ENCODE results near the gene DLX3. TPM values are rescaled to one million over a fixed set of nuclear protein-coding genes. Genes with fewer than 3 reads are reported as not detected.
A peak's percentile ranks its signal among the peaks of the same experiment; 100 is the strongest.

DLX3 gene
- total and polyA plus RNA-seq, 4 donors, result not detected

GRCh38 chr17:49996495-49997300 is 1.7 kb upstream of the DLX3 start:
- Histone ChIP-seq H3K4me1 (ENCODE audit: control insufficient read depth in 4 of 4, insufficient read depth in 4 of 4, low read length in 3 of 4) (peaks cover 11 to 46% (median 26%) of the 10 kb centered on the region in 4 donors), H3K4me3 (ENCODE audit: low read depth in 1 of 3, low read length in 3 of 3) (peak overlapping the region in 2 of 3 donors; percentile 42 to 48), H3K9me3 (ENCODE audit: control insufficient read depth in 4 of 4, low read length in 3 of 4) (no peaks in the 10 kb centered on the region), H3K27ac (ENCODE audit: low read depth in 1 of 2, low read length in 2 of 2) (no peak overlapping the region), H3K27me3 (ENCODE audit: control insufficient read depth in 4 of 4, insufficient read depth in 4 of 4, low read length in 3 of 4) (peaks cover 3 to 36% (median 15%) of the 10 kb centered on the region in 4 donors), H3K9ac (ENCODE audit: low read depth in 1 of 2, low read length in 2 of 2) (no peak overlapping the region), H3K36me3 (ENCODE audit: control insufficient read depth in 4 of 4, insufficient read depth in 3 of 4, low read depth in 1 of 4, low read length in 3 of 4) (no peaks in the 10 kb centered on the region)
- TF ChIP-seq RAD21 (IDR thresholded peaks at IDR 0.05) (peak; percentile 85 to 91), JUND (IDR thresholded peaks at IDR 0.05) (no peak), RXRA (IDR thresholded peaks at IDR 0.05) (peak in 1 of 2 donors; percentile 35), CTCF (IDR thresholded peaks at IDR 0.05; ENCODE audit: low read depth, low read length, missing input control) (peak; percentile 82), HNF4A (conservative IDR thresholded peaks at IDR 0.05) (peak; percentile 54 to 84)
- TF ChIP-seq, protein P1, sequence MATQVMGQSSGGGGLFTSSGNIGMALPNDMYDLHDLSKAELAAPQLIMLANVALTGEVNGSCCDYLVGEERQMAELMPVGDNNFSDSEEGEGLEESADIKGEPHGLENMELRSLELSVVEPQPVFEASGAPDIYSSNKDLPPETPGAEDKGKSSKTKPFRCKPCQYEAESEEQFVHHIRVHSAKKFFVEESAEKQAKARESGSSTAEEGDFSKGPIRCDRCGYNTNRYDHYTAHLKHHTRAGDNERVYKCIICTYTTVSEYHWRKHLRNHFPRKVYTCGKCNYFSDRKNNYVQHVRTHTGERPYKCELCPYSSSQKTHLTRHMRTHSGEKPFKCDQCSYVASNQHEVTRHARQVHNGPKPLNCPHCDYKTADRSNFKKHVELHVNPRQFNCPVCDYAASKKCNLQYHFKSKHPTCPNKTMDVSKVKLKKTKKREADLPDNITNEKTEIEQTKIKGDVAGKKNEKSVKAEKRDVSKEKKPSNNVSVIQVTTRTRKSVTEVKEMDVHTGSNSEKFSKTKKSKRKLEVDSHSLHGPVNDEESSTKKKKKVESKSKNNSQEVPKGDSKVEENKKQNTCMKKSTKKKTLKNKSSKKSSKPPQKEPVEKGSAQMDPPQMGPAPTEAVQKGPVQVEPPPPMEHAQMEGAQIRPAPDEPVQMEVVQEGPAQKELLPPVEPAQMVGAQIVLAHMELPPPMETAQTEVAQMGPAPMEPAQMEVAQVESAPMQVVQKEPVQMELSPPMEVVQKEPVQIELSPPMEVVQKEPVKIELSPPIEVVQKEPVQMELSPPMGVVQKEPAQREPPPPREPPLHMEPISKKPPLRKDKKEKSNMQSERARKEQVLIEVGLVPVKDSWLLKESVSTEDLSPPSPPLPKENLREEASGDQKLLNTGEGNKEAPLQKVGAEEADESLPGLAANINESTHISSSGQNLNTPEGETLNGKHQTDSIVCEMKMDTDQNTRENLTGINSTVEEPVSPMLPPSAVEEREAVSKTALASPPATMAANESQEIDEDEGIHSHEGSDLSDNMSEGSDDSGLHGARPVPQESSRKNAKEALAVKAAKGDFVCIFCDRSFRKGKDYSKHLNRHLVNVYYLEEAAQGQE (IDR thresholded peaks at IDR 0.05), result no peak
- DNase-seq (ENCODE audit: low spot score), result peak; percentile 69
- under 1% methylated on average over 58 of the region's 58 CpGs for WGBS

- no peak for TF ChIP-seq FOXA2 (IDR thresholded peaks at IDR 0.05)
- no peak for TF ChIP-seq GABPA (IDR thresholded peaks at IDR 0.05 in 1 of 2, conservative IDR thresholded peaks at IDR 0.05 in 1 of 2)
- no peak for TF ChIP-seq TAF1 (conservative IDR thresholded peaks at IDR 0.05)
- peaks cover 3 to 33% (median 13%) of the 10 kb centered on the region in 4 donors for H3K27me3 ChIP-seq (ENCODE audit: control insufficient read depth in 4 of 4, insufficient read depth in 4 of 4, low read length in 3 of 4)
- 48% methylated on average over 7 of the region's 7 CpGs for WGBS
- no peak for DNase-seq (ENCODE audit: low spot score)
- no peak overlapping the region for H3K9ac ChIP-seq (ENCODE audit: low read depth in 1 of 2, low read length in 2 of 2)
- no peak overlapping the region for H3K27ac ChIP-seq (ENCODE audit: low read depth in 1 of 2, low read length in 2 of 2)
- no peaks in the 10 kb centered on the region for H3K9me3 ChIP-seq (ENCODE audit: control insufficient read depth in 4 of 4, low read length in 3 of 4)
- no peak overlapping the region for H3K4me3 ChIP-seq (ENCODE audit: low read depth in 1 of 3, low read length in 3 of 3)
- peaks cover 11 to 46% (median 26%) of the 10 kb centered on the region in 4 donors for H3K4me1 ChIP-seq (ENCODE audit: control insufficient read depth in 4 of 4, insufficient read depth in 4 of 4, low read length in 3 of 4)
- H3K36me3 ChIP-seq (ENCODE audit: control insufficient read depth in 4 of 4, insufficient read depth in 3 of 4, low read depth in 1 of 4, low read length in 3 of 4), result no peaks in the 10 kb centered on the region
These were observed 1.1 kb upstream of the DLX3 start for GRCh38 chr17:49996121-49996494.
